ENCODE measurements around the gene FHIT.

GRCh38 chr3:60757724-60758123, 493.5 kb downstream of the FHIT start:
- TF ChIP-seq, protein P1, sequence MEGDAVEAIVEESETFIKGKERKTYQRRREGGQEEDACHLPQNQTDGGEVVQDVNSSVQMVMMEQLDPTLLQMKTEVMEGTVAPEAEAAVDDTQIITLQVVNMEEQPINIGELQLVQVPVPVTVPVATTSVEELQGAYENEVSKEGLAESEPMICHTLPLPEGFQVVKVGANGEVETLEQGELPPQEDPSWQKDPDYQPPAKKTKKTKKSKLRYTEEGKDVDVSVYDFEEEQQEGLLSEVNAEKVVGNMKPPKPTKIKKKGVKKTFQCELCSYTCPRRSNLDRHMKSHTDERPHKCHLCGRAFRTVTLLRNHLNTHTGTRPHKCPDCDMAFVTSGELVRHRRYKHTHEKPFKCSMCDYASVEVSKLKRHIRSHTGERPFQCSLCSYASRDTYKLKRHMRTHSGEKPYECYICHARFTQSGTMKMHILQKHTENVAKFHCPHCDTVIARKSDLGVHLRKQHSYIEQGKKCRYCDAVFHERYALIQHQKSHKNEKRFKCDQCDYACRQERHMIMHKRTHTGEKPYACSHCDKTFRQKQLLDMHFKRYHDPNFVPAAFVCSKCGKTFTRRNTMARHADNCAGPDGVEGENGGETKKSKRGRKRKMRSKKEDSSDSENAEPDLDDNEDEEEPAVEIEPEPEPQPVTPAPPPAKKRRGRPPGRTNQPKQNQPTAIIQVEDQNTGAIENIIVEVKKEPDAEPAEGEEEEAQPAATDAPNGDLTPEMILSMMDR (IDR thresholded peaks at IDR 0.05; ENCODE audit: low read depth, low read length, missing input control) = no peak
- no peak for TF ChIP-seq RXRA (IDR thresholded peaks at IDR 0.05)
- no peak for TF ChIP-seq TAF1 (conservative IDR thresholded peaks at IDR 0.05)
- TF ChIP-seq HNF4G (IDR thresholded peaks at IDR 0.05) = no peak
- TF ChIP-seq MAX (IDR thresholded peaks at IDR 0.05) = no peak
- no peak for TF ChIP-seq FOXA1 (IDR thresholded peaks at IDR 0.05)
- TF ChIP-seq RAD21 (IDR thresholded peaks at IDR 0.05) = no peak
- no peak for TF ChIP-seq JUND (IDR thresholded peaks at IDR 0.05)
- TF ChIP-seq, protein P2, sequence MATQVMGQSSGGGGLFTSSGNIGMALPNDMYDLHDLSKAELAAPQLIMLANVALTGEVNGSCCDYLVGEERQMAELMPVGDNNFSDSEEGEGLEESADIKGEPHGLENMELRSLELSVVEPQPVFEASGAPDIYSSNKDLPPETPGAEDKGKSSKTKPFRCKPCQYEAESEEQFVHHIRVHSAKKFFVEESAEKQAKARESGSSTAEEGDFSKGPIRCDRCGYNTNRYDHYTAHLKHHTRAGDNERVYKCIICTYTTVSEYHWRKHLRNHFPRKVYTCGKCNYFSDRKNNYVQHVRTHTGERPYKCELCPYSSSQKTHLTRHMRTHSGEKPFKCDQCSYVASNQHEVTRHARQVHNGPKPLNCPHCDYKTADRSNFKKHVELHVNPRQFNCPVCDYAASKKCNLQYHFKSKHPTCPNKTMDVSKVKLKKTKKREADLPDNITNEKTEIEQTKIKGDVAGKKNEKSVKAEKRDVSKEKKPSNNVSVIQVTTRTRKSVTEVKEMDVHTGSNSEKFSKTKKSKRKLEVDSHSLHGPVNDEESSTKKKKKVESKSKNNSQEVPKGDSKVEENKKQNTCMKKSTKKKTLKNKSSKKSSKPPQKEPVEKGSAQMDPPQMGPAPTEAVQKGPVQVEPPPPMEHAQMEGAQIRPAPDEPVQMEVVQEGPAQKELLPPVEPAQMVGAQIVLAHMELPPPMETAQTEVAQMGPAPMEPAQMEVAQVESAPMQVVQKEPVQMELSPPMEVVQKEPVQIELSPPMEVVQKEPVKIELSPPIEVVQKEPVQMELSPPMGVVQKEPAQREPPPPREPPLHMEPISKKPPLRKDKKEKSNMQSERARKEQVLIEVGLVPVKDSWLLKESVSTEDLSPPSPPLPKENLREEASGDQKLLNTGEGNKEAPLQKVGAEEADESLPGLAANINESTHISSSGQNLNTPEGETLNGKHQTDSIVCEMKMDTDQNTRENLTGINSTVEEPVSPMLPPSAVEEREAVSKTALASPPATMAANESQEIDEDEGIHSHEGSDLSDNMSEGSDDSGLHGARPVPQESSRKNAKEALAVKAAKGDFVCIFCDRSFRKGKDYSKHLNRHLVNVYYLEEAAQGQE (IDR thresholded peaks at IDR 0.05) = no peak
- TF ChIP-seq, protein P3, sequence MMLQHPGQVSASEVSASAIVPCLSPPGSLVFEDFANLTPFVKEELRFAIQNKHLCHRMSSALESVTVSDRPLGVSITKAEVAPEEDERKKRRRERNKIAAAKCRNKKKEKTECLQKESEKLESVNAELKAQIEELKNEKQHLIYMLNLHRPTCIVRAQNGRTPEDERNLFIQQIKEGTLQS (IDR thresholded peaks at IDR 0.05) = no peak
- TF ChIP-seq NR2F2 (IDR thresholded peaks at IDR 0.05) = no peak
- TF ChIP-seq, protein P4, sequence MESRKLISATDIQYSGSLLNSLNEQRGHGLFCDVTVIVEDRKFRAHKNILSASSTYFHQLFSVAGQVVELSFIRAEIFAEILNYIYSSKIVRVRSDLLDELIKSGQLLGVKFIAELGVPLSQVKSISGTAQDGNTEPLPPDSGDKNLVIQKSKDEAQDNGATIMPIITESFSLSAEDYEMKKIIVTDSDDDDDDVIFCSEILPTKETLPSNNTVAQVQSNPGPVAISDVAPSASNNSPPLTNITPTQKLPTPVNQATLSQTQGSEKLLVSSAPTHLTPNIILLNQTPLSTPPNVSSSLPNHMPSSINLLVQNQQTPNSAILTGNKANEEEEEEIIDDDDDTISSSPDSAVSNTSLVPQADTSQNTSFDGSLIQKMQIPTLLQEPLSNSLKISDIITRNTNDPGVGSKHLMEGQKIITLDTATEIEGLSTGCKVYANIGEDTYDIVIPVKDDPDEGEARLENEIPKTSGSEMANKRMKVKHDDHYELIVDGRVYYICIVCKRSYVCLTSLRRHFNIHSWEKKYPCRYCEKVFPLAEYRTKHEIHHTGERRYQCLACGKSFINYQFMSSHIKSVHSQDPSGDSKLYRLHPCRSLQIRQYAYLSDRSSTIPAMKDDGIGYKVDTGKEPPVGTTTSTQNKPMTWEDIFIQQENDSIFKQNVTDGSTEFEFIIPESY (IDR thresholded peaks at IDR 0.05) = no peak
- no peak for TF ChIP-seq EGR1 (IDR thresholded peaks at IDR 0.05; ENCODE audit: low read depth in 2 of 2)

Measured in liver (tissue), 3 donors.